ENCODE measurements around the gene TBX1.

Gene TBX1

DNA sequence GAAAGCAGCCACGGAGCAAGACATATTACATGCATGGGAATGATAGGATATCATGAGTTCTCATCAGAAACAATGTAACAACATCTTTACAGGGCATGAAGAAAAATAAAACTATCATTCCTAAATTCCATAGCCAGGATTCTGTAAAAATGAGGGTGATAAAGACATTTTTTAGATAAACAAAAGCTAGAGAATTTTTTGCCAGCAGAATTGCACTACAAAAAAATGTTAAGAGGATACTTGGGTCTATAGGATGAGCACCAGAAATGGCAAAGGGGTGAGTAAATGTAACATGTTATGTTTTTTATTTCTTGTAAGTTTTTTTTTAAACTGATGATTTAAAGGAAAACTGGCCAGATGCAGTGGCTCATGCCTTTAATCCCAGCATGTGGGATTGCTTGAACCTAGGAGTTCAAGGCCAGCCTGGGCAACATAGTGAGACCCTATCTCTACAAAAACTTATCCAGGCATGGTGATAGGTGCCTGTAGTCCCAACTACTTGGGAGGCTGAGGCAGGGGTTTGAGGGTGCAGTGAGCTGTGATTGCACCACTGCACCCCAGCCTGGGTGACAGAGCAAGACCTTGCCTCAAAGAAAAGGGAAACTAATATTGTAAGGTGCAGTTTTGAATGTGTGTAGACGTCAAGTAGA, 33.2 kb downstream of the TBX1 start:
- FAIRE-seq (no peak), DNase-seq (ENCODE audit: extremely low spot score, insufficient read length, low read depth) (no peak)

DNA sequence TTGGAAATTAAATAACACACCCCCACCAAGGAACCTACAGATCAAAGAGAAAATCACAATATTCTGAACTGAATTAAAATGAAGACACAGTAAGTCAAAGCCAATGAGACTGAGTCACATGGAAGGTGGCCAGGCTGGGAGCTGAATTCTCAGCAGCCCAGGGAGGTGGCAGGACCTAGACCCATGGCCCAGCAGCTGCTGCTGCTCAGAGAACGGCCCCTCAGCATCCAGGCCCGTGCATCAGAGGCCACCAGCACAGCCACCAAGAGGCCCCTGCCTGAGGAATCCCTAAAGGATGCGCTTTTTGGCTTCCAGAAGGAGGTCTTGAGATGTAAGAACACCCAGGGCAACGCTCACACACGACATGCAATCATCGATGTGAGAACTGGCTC, 35.0 kb downstream of the TBX1 start:
- FAIRE-seq (no peak), DNase-seq (ENCODE audit: extremely low spot score, insufficient read length, low read depth) (no peak)

DNA sequence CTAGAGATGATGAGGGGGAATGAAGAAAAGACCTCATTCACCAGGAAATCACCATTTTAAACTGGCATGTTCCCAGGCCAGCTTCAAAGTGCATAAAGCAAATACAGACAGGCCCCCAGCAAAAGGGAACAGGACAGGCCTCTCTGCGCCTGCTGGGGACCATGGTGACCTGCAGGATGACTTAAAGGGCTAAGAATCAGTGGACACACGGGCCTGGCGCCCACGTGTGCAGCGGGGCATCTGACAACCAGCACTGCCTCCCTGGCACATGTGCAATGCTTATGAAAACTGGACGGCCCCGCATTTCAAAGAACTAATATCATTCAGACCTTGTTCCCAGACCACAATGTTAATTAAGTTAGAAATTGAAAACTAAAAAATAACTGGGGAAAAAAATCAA, 35.6 kb downstream of the TBX1 start:
- DNase-seq (ENCODE audit: extremely low spot score, insufficient read length, low read depth) (no peak), FAIRE-seq (no peak)

DNA sequence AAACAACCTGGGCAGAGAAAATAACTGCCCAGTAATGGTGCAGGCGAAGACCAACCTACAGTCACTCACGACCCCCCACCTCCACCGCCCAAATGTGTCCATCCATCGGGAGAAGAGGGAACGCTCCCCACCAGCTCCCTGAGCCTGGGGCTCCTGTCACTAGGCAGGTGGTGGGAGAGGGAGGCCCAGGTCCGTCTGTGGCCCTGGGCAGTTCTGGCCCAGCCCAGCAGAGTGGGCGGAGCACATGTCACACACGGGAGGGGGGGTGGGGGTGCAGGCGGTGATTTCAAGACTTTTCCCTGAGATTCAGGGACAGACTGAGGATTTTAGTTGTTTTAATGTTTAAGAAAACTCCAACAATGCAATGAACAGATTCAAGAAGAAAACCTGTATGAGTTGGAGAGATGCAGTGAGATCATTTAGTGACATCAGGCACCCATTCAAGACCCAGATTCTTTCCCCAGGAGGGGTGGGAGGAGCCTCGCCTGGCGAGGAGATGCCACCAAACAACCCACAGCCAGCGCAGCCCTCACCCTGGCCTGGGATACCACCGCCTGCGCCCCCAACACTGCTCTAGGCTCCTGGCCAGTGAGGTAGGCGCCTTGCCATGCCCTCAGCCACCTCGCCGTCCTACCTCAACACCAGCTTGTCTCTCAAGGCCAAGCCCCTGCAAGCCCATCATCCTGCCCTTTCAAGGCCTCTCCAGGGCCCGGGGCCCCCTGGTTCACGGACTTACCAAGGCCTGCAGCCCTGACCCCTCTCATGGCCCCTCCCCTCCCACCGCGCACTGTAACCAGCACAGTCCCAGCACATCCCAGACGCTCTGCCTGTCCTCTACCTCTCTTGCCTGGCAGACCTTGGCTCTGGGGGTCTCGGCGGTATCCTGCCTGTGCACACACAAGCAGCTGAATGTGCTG, 36.8 kb downstream of the TBX1 start:
- no peak for DNase-seq (ENCODE audit: extremely low spot score, insufficient read length, low read depth)

DNA sequence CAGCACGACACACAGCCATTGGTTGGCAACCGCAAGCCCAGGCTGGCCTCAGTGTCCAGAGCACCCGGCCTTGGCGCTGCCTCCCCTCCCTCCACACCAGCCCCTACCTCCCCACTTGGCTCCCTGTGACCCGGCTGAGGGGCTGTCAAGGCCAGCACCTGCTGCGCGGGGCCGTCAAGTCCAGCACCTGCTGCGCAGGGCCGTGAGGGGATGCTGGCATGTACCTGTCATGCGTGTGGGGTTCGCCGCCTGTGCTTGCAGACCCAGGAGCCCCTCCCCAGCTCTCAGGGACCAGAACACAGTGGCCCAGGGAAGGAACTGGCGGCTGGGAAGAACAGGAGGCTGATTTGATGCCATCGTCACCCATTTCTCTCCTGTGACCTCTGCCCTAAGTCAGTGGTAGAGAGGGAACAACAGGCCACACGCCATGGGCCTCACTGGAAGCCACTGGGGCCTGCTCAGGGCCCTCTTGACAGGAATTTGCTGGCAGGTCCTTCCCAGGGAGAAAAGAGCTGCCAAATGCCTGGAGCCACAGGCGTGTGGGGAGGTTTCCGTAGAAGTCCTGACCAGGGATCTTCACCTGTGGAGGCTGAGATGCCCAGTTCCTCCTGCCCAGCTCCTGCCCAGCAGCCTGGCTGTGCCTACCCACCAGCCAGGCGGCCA, 37.6 kb downstream of the TBX1 start:
- FAIRE-seq = no peak
- DNase-seq (ENCODE audit: extremely low spot score, insufficient read length, low read depth) = no peak

More for the DNA sequence above, 36.8 kb downstream of the TBX1 start:
- no peak for FAIRE-seq

DNA sequence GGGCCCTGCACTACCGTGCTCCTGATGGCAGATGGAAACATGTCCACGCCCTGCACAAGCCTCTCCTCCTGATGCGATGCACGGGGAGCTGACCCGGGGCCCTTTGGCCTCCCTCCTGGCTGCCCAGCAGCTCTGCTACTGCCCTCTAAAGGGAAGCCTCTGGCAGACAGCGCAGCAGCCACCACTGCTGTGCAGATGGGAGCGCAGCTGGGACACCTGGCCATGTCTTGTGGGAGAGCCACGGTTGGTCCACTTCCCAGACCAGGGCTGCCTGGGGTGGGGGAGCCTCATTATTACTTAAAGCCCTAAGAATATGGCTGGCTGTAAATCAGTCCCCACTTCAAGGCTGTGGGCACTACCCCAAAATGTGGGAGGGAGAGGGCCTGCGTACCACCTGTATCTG, 38.3 kb downstream of the TBX1 start:
- FAIRE-seq = no peak
- DNase-seq (ENCODE audit: extremely low spot score, insufficient read length, low read depth) = no peak

DNA sequence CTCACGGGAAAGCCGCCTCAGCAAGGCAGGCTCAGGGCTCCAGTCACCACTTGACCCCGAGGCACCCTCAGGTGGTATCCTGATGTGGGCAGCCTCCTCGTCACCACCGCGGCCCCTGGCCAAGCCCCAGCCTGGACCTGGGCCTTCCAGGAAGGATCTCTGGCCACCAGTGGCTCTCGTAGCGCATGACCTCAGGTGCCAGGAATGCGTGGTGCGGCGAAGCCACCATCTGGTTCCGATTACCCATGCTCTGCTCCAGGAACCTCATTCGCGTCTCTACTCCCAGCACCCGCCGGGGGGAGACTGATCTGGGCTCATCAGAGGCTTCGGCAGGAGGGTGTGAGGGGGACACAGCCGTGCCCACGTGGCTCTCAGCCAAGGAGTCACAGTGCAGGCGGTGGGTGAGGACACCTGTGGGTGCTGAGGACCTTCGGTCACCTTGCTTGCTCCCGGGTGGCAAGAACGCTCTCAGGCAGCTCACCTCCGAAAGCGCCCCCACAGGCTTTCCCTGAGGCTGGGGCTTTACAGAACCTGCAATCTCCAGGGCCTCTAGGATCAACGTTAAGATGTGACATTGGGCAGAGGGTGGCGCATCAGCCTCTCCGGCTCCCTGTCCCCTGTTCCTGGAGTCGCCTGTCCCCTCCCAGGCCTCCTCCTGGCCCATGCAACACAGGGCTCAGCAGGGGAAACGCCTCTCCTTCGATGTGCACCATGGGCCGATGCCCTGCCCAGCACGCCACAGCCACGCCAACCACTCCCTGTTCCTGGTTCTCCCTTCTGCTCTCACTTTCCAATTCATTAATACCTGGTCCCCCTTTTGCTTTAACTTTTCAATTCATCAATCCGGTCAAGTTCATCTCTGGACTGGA, 39.0 kb downstream of the TBX1 start:
- no peak for FAIRE-seq
- DNase-seq (ENCODE audit: extremely low spot score, insufficient read length, low read depth) = no peak

DNA sequence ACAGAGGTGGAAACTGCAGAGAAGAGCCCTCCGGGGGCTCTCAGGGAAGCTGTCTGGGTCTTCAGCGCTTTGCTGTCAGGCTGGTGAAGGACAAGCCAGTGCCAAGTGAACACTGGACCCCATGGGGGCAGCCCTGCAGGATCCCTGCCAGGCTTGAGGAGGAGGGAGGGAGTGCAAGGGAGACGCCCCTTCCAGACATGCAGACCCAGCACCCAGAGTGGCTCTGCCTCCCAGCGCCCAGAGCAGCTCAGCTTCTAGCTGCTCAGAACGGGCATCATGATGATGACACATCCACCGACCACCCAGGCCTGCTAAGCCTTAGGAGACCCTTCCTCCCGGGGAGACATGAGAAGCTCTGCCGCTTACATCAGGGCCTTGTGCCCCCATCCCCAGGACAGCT, 39.7 kb downstream of the TBX1 start:
- FAIRE-seq = no peak
- no peak for DNase-seq (ENCODE audit: extremely low spot score, insufficient read length, low read depth)

DNA sequence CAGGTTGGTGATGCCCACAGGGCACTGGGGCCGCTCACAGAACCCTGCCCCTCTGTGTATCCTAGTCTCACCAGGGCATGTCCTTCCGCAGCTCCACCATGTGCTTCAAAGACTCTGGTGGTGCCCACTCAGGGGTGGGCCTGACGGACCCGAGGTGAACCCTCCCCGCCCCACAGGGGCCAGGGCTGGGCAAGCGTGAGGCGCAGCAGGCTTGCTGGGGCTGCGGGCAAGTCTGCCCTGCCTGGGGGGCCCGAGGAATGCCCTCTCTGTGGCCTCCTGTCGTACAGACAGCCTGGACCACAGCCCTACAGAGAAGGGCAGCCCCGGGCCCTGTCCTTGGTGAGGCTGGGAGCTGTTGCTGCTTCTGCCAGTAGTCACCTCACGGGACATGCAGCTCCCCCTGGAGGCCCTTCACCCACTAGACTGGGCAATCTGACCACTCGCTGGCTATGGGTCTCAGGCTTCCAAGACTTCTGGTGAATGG, 40.2 kb downstream of the TBX1 start:
- DNase-seq (ENCODE audit: extremely low spot score, insufficient read length, low read depth) (no peak), FAIRE-seq (no peak)

DNA sequence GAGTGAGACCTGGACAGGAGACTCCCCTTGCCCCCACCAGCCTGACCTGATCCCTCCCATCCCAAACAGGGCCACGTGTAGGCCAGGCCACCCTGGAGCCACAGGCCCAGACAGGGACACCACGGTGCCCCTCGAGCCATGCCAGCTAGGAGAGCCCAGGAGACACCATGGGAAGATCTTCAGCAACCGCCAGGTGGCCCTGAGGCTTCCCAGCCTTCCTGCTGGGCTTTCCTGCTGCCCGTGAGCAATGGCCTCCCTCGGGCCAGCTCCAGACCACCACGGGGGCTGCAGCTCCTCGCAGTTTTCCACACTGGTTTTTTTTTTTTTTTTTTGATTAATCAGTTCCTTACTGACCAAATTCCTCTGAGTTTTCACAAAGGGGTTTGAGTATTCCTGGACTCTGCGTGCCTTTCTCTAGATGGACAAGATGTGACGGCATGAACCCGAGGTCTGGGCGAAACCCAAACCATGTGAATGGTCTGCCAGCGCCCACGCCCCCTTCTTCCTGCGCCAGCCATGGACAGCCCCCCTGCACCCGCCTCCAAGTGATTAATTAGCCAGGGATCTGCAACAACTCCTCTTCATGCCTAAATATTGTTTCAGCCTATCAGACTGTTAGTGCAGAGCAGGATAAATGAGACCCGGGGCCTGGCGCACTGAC, 40.9 kb downstream of the TBX1 start:
- FAIRE-seq (no peak), DNase-seq (ENCODE audit: extremely low spot score, insufficient read length, low read depth) (no peak)

DNA sequence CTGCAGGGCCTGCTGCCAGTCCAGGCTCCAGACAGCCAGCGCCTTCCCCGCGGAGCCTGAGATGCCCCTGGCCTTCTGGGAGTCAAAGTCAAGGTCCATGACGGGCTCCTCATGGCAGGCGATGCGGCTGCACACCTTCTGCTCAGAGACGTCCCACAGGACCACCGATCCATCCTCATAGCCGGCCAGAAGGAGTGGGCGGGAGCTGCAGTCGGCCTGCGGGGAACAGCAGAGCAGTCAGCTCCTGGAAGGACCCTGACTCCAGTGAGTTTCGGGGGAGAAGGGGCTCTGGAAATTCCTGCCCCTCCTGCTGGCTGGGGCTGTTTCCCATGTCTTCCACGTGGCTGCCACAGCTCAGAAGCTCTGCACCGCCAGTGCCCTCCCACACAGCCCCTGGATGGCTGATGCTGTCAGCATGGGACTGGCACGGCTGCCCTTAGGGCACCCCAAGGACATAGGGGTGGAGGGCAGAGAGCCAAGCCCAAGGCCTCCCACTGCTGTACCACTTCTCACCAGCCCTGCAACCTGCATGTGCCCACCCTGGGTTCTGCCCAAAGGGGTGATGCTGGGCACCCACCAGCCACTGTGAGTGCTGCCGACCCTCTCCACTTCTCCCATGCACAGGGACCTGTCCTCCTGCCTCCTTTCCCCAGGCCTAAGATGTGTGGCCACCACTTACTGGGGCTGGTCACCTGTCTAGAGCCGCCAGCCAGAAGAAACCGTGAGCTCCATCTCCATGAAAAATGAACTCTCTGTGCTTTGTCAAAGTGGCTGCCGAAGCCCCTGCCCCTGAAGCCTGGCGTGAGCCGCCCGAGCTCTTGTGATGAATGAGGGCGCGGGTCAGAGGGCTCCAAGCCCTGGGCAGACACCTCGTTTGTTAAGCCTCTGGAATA, 41.7 kb downstream of the TBX1 start:
- DNase-seq (ENCODE audit: extremely low spot score, insufficient read length, low read depth) (no peak), FAIRE-seq (no peak)

DNA sequence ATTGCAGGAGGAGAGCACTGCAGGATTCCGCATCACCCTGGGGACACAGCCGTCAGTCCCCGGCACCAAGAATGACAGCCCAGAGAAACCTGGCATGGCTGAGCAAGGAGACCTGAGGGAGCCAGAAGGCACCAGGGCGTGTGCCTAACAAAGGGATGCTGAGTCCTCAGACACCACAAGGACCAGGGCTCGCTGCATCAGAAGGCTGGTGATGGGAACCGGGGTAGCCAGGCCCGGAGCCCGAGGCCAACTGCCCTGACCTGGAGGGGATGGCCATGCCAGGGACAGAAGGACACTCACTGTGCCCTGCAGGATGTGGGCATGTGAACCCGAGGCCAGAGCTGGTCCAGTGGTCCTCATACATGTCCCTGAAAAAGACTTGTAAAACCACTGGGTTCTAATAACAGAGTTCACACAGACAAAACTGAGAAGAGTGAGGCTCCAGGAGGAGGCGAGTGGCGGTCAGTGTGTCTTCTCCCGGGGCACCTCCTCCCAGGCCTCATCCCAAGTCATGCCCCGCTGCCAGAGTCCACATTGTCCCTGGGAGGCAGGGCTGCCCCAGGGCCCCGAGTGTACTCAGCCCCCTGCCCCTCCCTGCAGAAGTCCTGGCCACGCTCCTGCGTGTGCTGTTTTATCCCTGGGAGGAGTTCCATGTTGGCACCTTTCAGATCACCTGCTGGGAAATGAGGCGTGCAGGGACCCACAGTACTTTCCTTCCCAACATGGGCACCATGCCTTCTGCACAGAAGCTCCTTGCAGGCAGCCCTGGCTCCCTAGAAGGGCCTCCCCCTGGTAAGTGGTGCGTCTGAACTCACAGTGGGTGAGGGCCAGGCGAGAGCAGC, 42.5 kb downstream of the TBX1 start:
- no peak for DNase-seq (ENCODE audit: extremely low spot score, insufficient read length, low read depth)
- FAIRE-seq = no peak

DNA sequence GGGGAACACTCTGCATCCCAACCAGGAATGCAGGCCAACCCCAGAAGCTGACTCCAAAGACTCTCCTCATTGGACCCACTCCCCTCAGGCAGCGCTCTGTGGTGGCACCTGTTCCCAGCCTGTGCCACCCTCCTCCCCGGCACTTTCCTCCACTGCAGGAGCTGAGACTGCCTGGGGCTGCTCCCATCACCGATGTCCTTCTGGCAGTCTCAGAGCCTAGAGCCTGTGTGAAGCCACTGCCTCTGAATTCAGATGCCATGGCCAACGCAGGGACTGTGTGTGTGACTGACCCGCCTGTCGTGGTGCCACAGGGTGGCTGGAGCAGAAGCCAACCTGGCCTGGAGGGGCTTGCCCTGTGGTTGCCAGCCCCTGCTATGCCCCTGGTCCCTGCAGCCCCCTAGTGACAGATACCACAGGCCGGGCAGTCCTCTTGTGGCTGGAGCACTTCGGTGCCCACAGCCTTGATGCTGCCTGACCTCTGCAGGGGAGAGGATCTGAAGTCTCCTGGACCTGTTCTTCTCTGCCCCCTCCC, 43.2 kb downstream of the TBX1 start:
- FAIRE-seq (no peak), DNase-seq (ENCODE audit: extremely low spot score, insufficient read length, low read depth) (no peak)

DNA sequence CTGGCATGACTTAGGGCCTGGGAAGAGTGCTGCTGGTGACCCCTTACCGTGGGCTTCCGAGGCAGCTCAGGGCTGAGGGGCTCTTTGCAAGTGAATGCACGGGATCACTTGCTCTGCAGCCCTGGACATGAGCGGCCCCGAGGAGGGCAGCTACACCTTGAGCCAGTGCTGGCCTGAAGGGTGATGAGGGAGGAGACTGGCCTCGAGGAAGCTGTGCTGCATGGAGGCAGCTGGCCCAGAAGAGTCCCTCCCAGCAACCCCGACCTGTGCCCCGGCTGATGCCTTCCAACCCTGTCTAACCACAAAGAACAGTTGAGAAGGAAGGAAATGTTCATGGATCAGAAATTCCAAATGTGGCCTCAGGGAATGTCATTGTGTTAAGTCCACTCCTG, 45.2 kb downstream of the TBX1 start:
- DNase-seq (ENCODE audit: extremely low spot score, insufficient read length, low read depth) (no peak), FAIRE-seq (no peak)

DNA sequence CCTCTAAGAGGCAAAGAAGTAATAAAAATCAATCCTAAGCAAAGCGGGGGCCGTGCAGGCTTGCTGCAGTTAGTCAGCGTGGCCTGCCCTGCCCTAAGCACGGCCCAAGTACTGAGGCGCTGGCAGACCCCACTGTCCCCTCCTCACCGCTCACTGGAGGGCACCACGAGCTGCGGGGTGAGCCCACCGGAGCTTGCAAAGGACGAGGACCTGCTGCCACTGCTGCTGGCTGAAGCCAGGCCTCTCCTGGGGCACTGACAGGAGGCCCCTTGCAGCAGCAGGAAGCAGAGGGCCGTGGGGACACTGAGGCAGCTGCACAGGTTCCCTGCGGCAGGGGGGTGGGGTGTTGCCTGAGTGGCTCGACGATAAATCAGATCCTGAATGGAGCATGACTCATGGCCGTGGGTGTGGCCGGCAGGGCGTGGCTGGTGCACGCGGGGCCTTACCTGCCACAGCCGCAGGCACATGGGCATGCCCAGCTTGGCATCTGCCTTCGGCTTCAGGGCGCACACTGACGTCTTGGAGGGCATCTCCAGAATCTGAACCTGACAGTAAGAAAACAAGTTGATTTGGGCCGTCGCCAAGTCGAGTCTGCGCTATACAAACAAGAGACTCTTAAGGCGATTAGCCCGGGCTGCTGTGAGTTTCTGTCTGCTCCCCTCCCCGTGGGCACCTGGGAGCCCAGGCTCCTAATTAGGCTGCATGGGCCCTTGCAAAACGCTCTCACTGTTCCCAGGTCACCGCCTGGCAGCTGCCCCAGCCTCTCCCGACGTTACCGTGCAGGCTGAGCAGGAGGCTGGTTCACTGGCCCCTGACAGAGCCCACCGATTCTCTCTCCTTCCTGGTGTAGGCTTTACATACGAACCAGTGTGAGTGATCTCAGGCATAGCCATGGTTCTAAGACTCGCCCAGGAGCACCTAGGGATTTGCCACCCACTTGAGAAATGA, 45.9 kb downstream of the TBX1 start:
- FAIRE-seq = no peak
- no peak for DNase-seq (ENCODE audit: extremely low spot score, insufficient read length, low read depth)

DNA sequence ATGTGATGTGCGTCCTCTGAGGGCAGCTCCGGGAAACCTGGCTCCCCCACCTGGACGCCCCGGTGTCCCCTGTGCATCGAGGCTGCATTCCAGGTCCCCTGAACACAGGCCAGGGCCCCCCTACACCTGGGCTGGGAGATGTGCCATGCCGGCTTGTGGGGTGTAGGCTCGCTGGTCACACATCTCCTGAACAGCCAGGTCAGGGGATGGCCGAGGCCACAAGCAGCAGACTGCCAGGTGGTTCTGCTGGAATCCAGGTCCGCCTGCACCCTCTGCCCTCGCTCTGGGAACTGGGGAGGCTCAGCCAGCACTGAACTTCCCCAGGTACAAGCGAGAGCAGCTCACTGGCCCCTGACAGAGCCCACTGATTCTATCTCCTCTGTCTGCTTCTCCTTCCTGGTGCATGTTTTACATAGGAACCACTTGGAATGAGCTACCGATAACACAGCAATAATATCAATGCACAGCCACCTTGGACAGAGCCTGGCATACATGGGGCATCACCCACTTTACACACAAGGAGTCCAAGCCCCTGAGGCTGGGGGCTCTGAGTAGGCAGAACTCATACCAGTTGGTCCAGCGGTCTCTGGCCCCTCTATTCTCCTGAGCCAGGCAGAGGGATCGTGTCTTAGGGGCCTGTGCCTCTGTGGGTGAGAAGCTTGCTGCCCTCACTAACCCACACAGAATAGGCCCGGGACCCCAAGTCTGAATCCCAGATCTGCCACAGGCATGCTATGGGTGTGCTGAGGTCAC, 46.8 kb downstream of the TBX1 start:
- FAIRE-seq = no peak
- DNase-seq (ENCODE audit: extremely low spot score, insufficient read length, low read depth) = no peak
